GM23338 (cell line): Measurements from ENCODE around the gene SLC12A7. TPM values are rescaled to one million over a fixed set of nuclear protein-coding genes. Genes with fewer than 3 reads are reported as not detected.

Source experiments
- ATAC-seq: fragments of 200-7000 bp; cut with Tn5 transposase; 3 replicates; pipeline ENCODE4 v1.9.1; 2020
- DNase-seq: peaks from one replicate; pipeline ENCODE4 v3.0.0-alpha.2; 2015; ENCODE audit warnings: low spot score
- H2AFZ ChIP-seq: fragments of 200-600 bp; sonication (generic); 2 replicates; pipeline ENCODE4 v1.8.0; 2016; ENCODE audit warnings: antibody characterized with exemption, mild to moderate bottlenecking, moderate library complexity
- H3F3A ChIP-seq: fragments of 200-600 bp; sonication (generic); replicated peaks from 2 replicates; pipeline ENCODE4 v1.8.0; 2017; ENCODE audit warnings: antibody characterized with exemption, mixed run types, low read depth
- H3K27ac ChIP-seq: fragments of 200-600 bp; sonication (generic); 2 replicates; pipeline ENCODE4 v1.6.1; 2016; ENCODE audit warnings: low read depth
- H3K27me3 ChIP-seq: fragments of 200-600 bp; sonication (generic); 2 replicates; pipeline ENCODE4 v1.8.0; 2016; ENCODE audit warnings: mild to moderate bottlenecking, mixed run types, moderate library complexity; ENCODE audit not compliant: insufficient read depth
- H3K36me3 ChIP-seq: fragments of 200-600 bp; sonication (generic); 2 replicates; pipeline ENCODE4 v1.8.0; 2016; ENCODE audit warnings: mild to moderate bottlenecking; ENCODE audit not compliant: insufficient read depth
- H3K4me1 ChIP-seq: fragments of 200-600 bp; sonication (generic); 2 replicates; pipeline ENCODE4 v1.8.0; 2016; ENCODE audit warnings: mild to moderate bottlenecking, moderate library complexity; ENCODE audit not compliant: insufficient read depth
- H3K4me2 ChIP-seq: fragments of 200-600 bp; sonication (generic); 2 replicates; pipeline ENCODE4 v1.7.1; 2017; ENCODE audit warnings: mixed run types
- H3K4me3 ChIP-seq: fragments of 200-600 bp; sonication (generic); 2 replicates; pipeline ENCODE4 v1.6.1; 2016; ENCODE audit warnings: mixed run types
- H3K79me2 ChIP-seq: fragments of 200-600 bp; sonication (generic); replicated peaks from 2 replicates; pipeline ENCODE4 v1.8.0; 2017; ENCODE audit warnings: mild to moderate bottlenecking; ENCODE audit not compliant: insufficient read depth
- H3K9me2 ChIP-seq: fragments of 200-600 bp; sonication (generic); 2 replicates; pipeline ENCODE4 v1.8.0; 2017; ENCODE audit not compliant: insufficient read depth
- H4K20me1 ChIP-seq: fragments of 200-600 bp; sonication (generic); replicated peaks from 2 replicates; pipeline ENCODE4 v1.8.0; 2017; ENCODE audit warnings: mild to moderate bottlenecking; ENCODE audit not compliant: insufficient read depth
- H3K27ac Mint-ChIP-seq: 2 replicates; pipeline ENCODE4 v1.8.0; 2020; ENCODE audit warnings: inconsistent platforms, mild to moderate bottlenecking, moderate library complexity, mixed read lengths
- H3K27me3 Mint-ChIP-seq: 3 replicates; pipeline ENCODE4 v1.8.0; 2022; ENCODE audit warnings: low read depth, mild to moderate bottlenecking, moderate library complexity, mixed read lengths, inconsistent platforms; ENCODE audit not compliant: insufficient read depth, poor library complexity
- H3K36me3 Mint-ChIP-seq: 3 replicates; pipeline ENCODE4 v1.8.0; 2021; ENCODE audit warnings: low read depth, mild to moderate bottlenecking, inconsistent platforms, moderate library complexity, mixed read lengths
- H3K4me1 Mint-ChIP-seq: 3 replicates; pipeline ENCODE4 v1.8.0; 2020; ENCODE audit warnings: mild to moderate bottlenecking, inconsistent platforms, mixed read lengths
- H3K4me3 Mint-ChIP-seq: 3 replicates; pipeline ENCODE4 v1.8.0; 2021; ENCODE audit warnings: moderate library complexity, mild to moderate bottlenecking, inconsistent platforms, mixed read lengths
- H3K9me3 Mint-ChIP-seq: 3 replicates; pipeline ENCODE4 v1.8.0; 2020; ENCODE audit warnings: moderate library complexity, mild to moderate bottlenecking, inconsistent platforms, mixed read lengths
- POLR2AphosphoS5 ChIP-seq: IDR thresholded peaks from 2 replicates; pipeline ENCODE4 v1.6.1; 2016; ENCODE audit warnings: antibody characterized with exemption, low read depth
- STAT1 ChIP-seq: IDR thresholded peaks from one replicate; pipeline ENCODE4 v1.6.1; 2016; ENCODE audit warnings: antibody characterized with exemption; ENCODE audit not compliant: unreplicated experiment
- polyA plus RNA-seq: library from polyadenylated mRNA; unstranded; fragments of >200 nt; fragmentation: Nextera tagmentation; extraction: Ambion mirVana; gene quantifications from 2 replicates; pipeline ENCODE4 v1.2.1, GENCODE V29; 2016
- total RNA-seq: library from RNA; depleted of rRNA; stranded (reverse); fragments of >200 nt; shearing (Covaris generic); gene quantifications from 2 replicates; pipeline ENCODE4 v1.2.3, GENCODE V29; 2014
- TF ChIP-seq, protein P1 (sequence below): fragments of 250-450 bp; sonication (Bioruptor Pico); IDR thresholded peaks from 2 replicates; pipeline ENCODE4 v1.5.0; 2020; ENCODE audit warnings: mild to moderate bottlenecking, moderate library complexity
- TF ChIP-seq, protein P2 (sequence below): IDR thresholded peaks from 2 replicates; pipeline ENCODE4 v1.6.1; 2016; ENCODE audit warnings: antibody characterized with exemption

The SLC12A7 gene
- total and polyA plus RNA-seq, 2 experiments from 2014 or later = 7.4 to 32.2 TPM

DNA sequence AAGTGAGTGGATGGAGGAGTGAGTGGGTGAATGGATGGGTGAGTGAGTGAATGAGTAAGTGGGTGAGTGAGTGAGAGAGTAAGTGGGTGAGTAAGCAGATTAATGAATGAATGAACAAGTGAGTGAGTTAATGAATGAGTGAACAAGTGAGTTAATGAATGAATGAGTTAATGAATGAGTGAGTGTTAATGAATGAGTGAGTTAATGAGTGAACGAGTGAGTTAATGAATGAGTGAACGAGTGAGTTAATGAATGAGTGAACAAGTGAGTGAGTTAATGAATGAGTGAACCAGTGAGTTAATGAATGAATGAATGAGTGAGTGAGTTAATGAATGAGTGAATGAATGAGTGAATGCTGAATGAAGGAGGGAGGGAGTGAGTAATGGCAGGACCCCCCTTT is 76.9 kb downstream of the SLC12A7 start:
- Mint-ChIP-seq H3K27me3 (peaks cover 5% of the 10 kb centered on the region), H3K36me3 (peaks cover 8% of the 10 kb centered on the region), H3K4me1 (peaks cover 3% of the 10 kb centered on the region; the same call in 2 of the 3 replicates), H3K9me3 (peaks cover 9% of the 10 kb centered on the region), H3K4me3 (no peak overlapping the region; the same call in 2 of the 3 replicates), H3K27ac (no peak overlapping the region)
- H3K27ac ChIP-seq = no peak overlapping the region
- H3K9me2 ChIP-seq = no peaks in the 10 kb centered on the region
- H3K4me3 ChIP-seq = no peak overlapping the region
- H3K36me3 ChIP-seq = no peaks in the 10 kb centered on the region
- ATAC-seq (no peak), DNase-seq (no peak)
- H3K27me3 ChIP-seq = no peaks in the 10 kb centered on the region
- no peaks in the 10 kb centered on the region for H4K20me1 ChIP-seq
- H3K4me1 ChIP-seq = no peaks in the 10 kb centered on the region
- no peak overlapping the region for H3K4me2 ChIP-seq
- TF ChIP-seq, protein P1, sequence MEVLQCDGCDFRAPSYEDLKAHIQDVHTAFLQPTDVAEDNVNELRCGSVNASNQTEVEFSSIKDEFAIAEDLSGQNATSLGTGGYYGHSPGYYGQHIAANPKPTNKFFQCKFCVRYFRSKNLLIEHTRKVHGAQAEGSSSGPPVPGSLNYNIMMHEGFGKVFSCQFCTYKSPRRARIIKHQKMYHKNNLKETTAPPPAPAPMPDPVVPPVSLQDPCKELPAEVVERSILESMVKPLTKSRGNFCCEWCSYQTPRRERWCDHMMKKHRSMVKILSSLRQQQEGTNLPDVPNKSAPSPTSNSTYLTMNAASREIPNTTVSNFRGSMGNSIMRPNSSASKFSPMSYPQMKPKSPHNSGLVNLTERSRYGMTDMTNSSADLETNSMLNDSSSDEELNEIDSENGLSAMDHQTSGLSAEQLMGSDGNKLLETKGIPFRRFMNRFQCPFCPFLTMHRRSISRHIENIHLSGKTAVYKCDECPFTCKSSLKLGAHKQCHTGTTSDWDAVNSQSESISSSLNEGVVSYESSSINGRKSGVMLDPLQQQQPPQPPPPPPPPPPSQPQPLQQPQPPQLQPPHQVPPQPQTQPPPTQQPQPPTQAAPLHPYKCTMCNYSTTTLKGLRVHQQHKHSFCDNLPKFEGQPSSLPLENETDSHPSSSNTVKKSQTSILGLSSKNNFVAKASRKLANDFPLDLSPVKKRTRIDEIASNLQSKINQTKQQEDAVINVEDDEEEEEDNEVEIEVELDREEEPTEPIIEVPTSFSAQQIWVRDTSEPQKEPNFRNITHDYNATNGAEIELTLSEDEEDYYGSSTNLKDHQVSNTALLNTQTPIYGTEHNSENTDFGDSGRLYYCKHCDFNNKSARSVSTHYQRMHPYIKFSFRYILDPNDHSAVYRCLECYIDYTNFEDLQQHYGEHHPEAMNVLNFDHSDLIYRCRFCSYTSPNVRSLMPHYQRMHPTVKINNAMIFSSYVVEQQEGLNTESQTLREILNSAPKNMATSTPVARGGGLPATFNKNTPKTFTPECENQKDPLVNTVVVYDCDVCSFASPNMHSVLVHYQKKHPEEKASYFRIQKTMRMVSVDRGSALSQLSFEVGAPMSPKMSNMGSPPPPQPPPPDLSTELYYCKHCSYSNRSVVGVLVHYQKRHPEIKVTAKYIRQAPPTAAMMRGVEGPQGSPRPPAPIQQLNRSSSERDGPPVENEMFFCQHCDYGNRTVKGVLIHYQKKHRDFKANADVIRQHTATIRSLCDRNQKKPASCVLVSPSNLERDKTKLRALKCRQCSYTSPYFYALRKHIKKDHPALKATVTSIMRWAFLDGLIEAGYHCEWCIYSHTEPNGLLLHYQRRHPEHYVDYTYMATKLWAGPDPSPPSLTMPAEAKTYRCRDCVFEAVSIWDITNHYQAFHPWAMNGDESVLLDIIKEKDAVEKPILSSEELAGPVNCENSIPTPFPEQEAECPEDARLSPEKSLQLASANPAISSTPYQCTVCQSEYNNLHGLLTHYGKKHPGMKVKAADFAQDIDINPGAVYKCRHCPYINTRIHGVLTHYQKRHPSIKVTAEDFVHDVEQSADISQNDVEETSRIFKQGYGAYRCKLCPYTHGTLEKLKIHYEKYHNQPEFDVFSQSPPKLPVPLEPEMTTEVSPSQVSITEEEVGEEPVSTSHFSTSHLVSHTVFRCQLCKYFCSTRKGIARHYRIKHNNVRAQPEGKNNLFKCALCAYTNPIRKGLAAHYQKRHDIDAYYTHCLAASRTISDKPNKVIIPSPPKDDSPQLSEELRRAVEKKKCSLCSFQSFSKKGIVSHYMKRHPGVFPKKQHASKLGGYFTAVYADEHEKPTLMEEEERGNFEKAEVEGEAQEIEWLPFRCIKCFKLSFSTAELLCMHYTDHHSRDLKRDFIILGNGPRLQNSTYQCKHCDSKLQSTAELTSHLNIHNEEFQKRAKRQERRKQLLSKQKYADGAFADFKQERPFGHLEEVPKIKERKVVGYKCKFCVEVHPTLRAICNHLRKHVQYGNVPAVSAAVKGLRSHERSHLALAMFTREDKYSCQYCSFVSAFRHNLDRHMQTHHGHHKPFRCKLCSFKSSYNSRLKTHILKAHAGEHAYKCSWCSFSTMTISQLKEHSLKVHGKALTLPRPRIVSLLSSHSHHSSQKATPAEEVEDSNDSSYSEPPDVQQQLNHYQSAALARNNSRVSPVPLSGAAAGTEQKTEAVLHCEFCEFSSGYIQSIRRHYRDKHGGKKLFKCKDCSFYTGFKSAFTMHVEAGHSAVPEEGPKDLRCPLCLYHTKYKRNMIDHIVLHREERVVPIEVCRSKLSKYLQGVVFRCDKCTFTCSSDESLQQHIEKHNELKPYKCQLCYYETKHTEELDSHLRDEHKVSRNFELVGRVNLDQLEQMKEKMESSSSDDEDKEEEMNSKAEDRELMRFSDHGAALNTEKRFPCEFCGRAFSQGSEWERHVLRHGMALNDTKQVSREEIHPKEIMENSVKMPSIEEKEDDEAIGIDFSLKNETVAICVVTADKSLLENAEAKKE (CRISPR knock-in tag) = no peak
- TF ChIP-seq POLR2AphosphoS5 = no peak
- no peak for TF ChIP-seq STAT1
- no peaks in the 10 kb centered on the region for H3K79me2 ChIP-seq
- no peaks in the 10 kb centered on the region for H3F3A ChIP-seq
- no peak overlapping the region for H2AFZ ChIP-seq

DNA sequence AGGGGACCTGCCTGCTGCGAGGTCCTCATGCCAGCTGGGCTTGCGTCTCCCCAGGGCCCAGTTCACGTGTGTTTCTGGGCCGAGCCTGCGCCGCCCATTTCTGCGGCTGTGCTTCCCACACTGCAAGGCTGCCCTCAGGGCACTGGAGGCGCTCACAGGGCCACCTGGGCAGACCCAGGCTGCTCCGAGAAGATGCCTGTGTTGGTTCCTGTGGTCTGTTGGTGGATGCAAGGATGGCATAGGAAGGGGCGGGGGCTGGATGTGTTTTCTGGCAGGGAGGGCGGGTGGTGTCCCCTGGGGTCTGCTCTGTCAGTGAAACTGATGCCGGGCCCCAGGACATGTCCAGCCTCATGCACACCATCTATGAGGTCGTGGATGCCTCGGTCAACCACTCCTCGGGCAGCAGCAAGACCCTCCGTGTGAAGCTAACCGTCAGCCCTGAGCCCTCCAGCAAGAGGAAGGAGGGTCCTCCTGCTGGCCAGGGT is 77.4 kb downstream of the SLC12A7 start:
- Mint-ChIP-seq H3K4me3 (no peak overlapping the region), H3K27me3 (peaks cover 6% of the 10 kb centered on the region), H3K9me3 (peaks cover 5% of the 10 kb centered on the region; the same call in 2 of the 3 replicates), H3K27ac (no peak overlapping the region), H3K36me3 (peaks cover 5% of the 10 kb centered on the region; the same call in 1 of the 3 replicates), H3K4me1 (peaks cover 3% of the 10 kb centered on the region; the same call in 2 of the 3 replicates)
- no peaks in the 10 kb centered on the region for H3F3A ChIP-seq
- H3K4me2 ChIP-seq = no peak overlapping the region
- DNase-seq (no peak), ATAC-seq (no peak)
- H3K27me3 ChIP-seq = no peaks in the 10 kb centered on the region
- no peaks in the 10 kb centered on the region for H4K20me1 ChIP-seq
- no peak overlapping the region for H2AFZ ChIP-seq
- no peaks in the 10 kb centered on the region for H3K36me3 ChIP-seq
- H3K27ac ChIP-seq = no peak overlapping the region
- TF ChIP-seq, protein P2, sequence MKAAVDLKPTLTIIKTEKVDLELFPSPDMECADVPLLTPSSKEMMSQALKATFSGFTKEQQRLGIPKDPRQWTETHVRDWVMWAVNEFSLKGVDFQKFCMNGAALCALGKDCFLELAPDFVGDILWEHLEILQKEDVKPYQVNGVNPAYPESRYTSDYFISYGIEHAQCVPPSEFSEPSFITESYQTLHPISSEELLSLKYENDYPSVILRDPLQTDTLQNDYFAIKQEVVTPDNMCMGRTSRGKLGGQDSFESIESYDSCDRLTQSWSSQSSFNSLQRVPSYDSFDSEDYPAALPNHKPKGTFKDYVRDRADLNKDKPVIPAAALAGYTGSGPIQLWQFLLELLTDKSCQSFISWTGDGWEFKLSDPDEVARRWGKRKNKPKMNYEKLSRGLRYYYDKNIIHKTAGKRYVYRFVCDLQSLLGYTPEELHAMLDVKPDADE = no peak
- H3K4me1 ChIP-seq = no peaks in the 10 kb centered on the region
- no peaks in the 10 kb centered on the region for H3K9me2 ChIP-seq
- no peak overlapping the region for H3K4me3 ChIP-seq
- H3K79me2 ChIP-seq = no peaks in the 10 kb centered on the region
